ENCODE data around the gene PTPN1. TPM values are rescaled to one million over a fixed set of nuclear protein-coding genes. Genes with fewer than 3 reads are reported as not detected.

PTPN1 gene
- total and polyA plus RNA-seq, 2 donors (not counting 1 experiment from before 2014, with no cell fraction given): 20.0 to 28.7 TPM

- peak in 1 of 2 donors; percentile 76 for DNase-seq (ENCODE audit: low read depth in 2 of 2)
- Histone ChIP-seq H2AFZ (ENCODE audit: low read length) (no peak overlapping the region), H3K36me3 (ENCODE audit: control insufficient read depth, insufficient read depth, low read length) (no peaks in the 10 kb centered on the region)
These were observed 1.9 kb upstream of the PTPN1 start for GRCh38 chr20:50508171-50508755.

GRCh38 chr20:50510706-50511542, 741 bp downstream of the PTPN1 start:
- Histone ChIP-seq H3K4me2 (ENCODE audit: extremely low read depth, insufficient read depth, low read length) (peak overlapping the region; percentile 99), H3K4me3 (replicated peaks in 1 of 4; ENCODE audit: control extremely low read depth in 1 of 4, insufficient read depth in 1 of 4, low read depth in 3 of 4, low read length in 4 of 4) (peak overlapping the region; percentile 75 to 97 (median 92)), H3K4me1 (ENCODE audit: control insufficient read depth, extremely low read depth, insufficient read depth, low read length) (peaks cover 8% of the 10 kb centered on the region), H4K20me1 (ENCODE audit: control insufficient read depth, extremely low read depth, insufficient read depth, low read length) (no peaks in the 10 kb centered on the region), H3K27ac (ENCODE audit: insufficient read depth, low read length) (peak overlapping the region; percentile 95), H3K9me3 (ENCODE audit: control insufficient read depth, insufficient read depth, low read depth, low read length) (no peaks in the 10 kb centered on the region), H3K27me3 (ENCODE audit: control insufficient read depth, insufficient read depth, low read length) (no peaks in the 10 kb centered on the region), H3K36me3 (ENCODE audit: control insufficient read depth, insufficient read depth, low read length) (no peaks in the 10 kb centered on the region), H2AFZ (ENCODE audit: low read length) (no peak overlapping the region), H3K9ac (ENCODE audit: insufficient read depth, low read length) (peak overlapping the region; percentile 97), H3K79me2 (ENCODE audit: control insufficient read depth, insufficient read depth, low read length) (peaks cover 57% of the 10 kb centered on the region)
- TF ChIP-seq CTCF (conservative IDR thresholded peaks at IDR 0.05 in 1 of 2, IDR thresholded peaks at IDR 0.05 in 1 of 2; ENCODE audit: low read depth in 1 of 2, low read length in 2 of 2) (no peak), EZH2 (IDR thresholded peaks at IDR 0.05; ENCODE audit: low read length, missing control alignments) (no peak)
- no peak for DNase-seq (ENCODE audit: low read depth in 2 of 2)

More at GRCh38 chr20:50508171-50508755, 1.9 kb upstream of the PTPN1 start:
- H4K20me1 ChIP-seq (ENCODE audit: control insufficient read depth, extremely low read depth, insufficient read depth, low read length): no peaks in the 10 kb centered on the region
- no peaks in the 10 kb centered on the region for H3K27me3 ChIP-seq (ENCODE audit: control insufficient read depth, insufficient read depth, low read length)
- no peak overlapping the region for H3K27ac ChIP-seq (ENCODE audit: insufficient read depth, low read length)
- H3K4me3 ChIP-seq (replicated peaks in 1 of 4; ENCODE audit: control extremely low read depth in 1 of 4, insufficient read depth in 1 of 4, low read depth in 3 of 4, low read length in 4 of 4): no peak overlapping the region
- peaks cover 12% of the 10 kb centered on the region for H3K4me1 ChIP-seq (ENCODE audit: control insufficient read depth, extremely low read depth, insufficient read depth, low read length)
- no peaks in the 10 kb centered on the region for H3K9me3 ChIP-seq (ENCODE audit: control insufficient read depth, insufficient read depth, low read depth, low read length)
- H3K9ac ChIP-seq (ENCODE audit: insufficient read depth, low read length): no peak overlapping the region
- H3K4me2 ChIP-seq (ENCODE audit: extremely low read depth, insufficient read depth, low read length): no peak overlapping the region
- TF ChIP-seq EZH2 (IDR thresholded peaks at IDR 0.05; ENCODE audit: low read length, missing control alignments): no peak
- no peak for TF ChIP-seq CTCF (conservative IDR thresholded peaks at IDR 0.05 in 1 of 2, IDR thresholded peaks at IDR 0.05 in 1 of 2; ENCODE audit: low read depth in 1 of 2, low read length in 2 of 2)
- peaks cover 31% of the 10 kb centered on the region for H3K79me2 ChIP-seq (ENCODE audit: control insufficient read depth, insufficient read depth, low read length)

GRCh38 chr20:50512323-50512722, 2.1 kb downstream of the PTPN1 start:
- no peak overlapping the region for H3K9ac ChIP-seq (ENCODE audit: insufficient read depth, low read length)
- TF ChIP-seq EZH2 (IDR thresholded peaks at IDR 0.05; ENCODE audit: low read length, missing control alignments) (no peak), CTCF (conservative IDR thresholded peaks at IDR 0.05 in 1 of 2, IDR thresholded peaks at IDR 0.05 in 1 of 2; ENCODE audit: low read depth in 1 of 2, low read length in 2 of 2) (no peak)
- no peak for DNase-seq (ENCODE audit: low read depth in 2 of 2)
- H3K9me3 ChIP-seq (ENCODE audit: control insufficient read depth, insufficient read depth, low read depth, low read length): no peaks in the 10 kb centered on the region
- H4K20me1 ChIP-seq (ENCODE audit: control insufficient read depth, extremely low read depth, insufficient read depth, low read length): no peaks in the 10 kb centered on the region
- H3K4me3 ChIP-seq (replicated peaks in 1 of 4; ENCODE audit: control extremely low read depth in 1 of 4, insufficient read depth in 1 of 4, low read depth in 3 of 4, low read length in 4 of 4): peak overlapping the region; percentile 75 to 97 (median 92)
- H3K27me3 ChIP-seq (ENCODE audit: control insufficient read depth, insufficient read depth, low read length): no peaks in the 10 kb centered on the region
- H3K4me2 ChIP-seq (ENCODE audit: extremely low read depth, insufficient read depth, low read length): peak overlapping the region; percentile 99
- H3K36me3 ChIP-seq (ENCODE audit: control insufficient read depth, insufficient read depth, low read length): no peaks in the 10 kb centered on the region
- peaks cover 71% of the 10 kb centered on the region for H3K79me2 ChIP-seq (ENCODE audit: control insufficient read depth, insufficient read depth, low read length)
- H3K4me1 ChIP-seq (ENCODE audit: control insufficient read depth, extremely low read depth, insufficient read depth, low read length): peaks cover 8% of the 10 kb centered on the region
- H3K27ac ChIP-seq (ENCODE audit: insufficient read depth, low read length): peak overlapping the region; percentile 44
- no peak overlapping the region for H2AFZ ChIP-seq (ENCODE audit: low read length)
